Mesothelial cell of epicardium (in vitro differentiated cells): ENCODE measurements around the gene JOSD2. TPM values are rescaled to one million over a fixed set of nuclear protein-coding genes. Genes with fewer than 3 reads are reported as not detected.

Experiments used
- DNase-seq, 2 experiments: peaks; one replicate each; pipeline ENCODE4 v3.0.0; 2021; ENCODE audit warnings: low spot score in 2 of 2; ENCODE audit not compliant: unreplicated experiment in 2 of 2
- H3K27ac Mint-ChIP-seq: 2 replicates; pipeline ENCODE4 v1.8.0; 2021; ENCODE audit warnings: mixed read lengths
- H3K27me3 Mint-ChIP-seq: 2 replicates; pipeline ENCODE4 v1.8.0; 2021; ENCODE audit warnings: low read depth, mixed read lengths
- H3K36me3 Mint-ChIP-seq: 2 replicates; pipeline ENCODE4 v1.8.0; 2021; ENCODE audit warnings: mixed read lengths
- H3K4me1 Mint-ChIP-seq: 2 replicates; pipeline ENCODE4 v1.8.0; 2021; ENCODE audit warnings: mixed read lengths
- H3K4me3 Mint-ChIP-seq: 2 replicates; pipeline ENCODE4 v1.8.0; 2021; ENCODE audit warnings: mild to moderate bottlenecking, moderate library complexity, mixed read lengths
- H3K9me3 Mint-ChIP-seq: 2 replicates; pipeline ENCODE4 v1.8.0; 2021; ENCODE audit warnings: mixed read lengths
- CTCF ChIP-seq: fragments of 200-600 bp; sonication (generic); IDR thresholded peaks from one replicate; pipeline ENCODE4 v1.5.0; 2021; ENCODE audit warnings: antibody characterized with exemption; ENCODE audit not compliant: unreplicated experiment
- total RNA-seq: library from RNA; stranded (reverse); gene quantifications from 3 replicates; pipeline ENCODE4 v1.2.1, GENCODE V29; 2021

The JOSD2 gene
- total RNA-seq, 1 donor from 2014 or later = 17.5 TPM

GRCh38 chr19:50549059-50549926 is 38.3 kb upstream of the JOSD2 start:
- Mint-ChIP-seq H3K4me3 (no peak overlapping the region), H3K27ac (no peak overlapping the region), H3K27me3 (peaks cover 67% of the 10 kb centered on the region), H3K9me3 (no peaks in the 10 kb centered on the region), H3K4me1 (peaks cover 10% of the 10 kb centered on the region), H3K36me3 (no peaks in the 10 kb centered on the region)
- TF ChIP-seq CTCF = no peak
- no peak for DNase-seq

GRCh38 chr19:50548191-50549058 is 37.4 kb upstream of the JOSD2 start:
- no peak for TF ChIP-seq CTCF
- H3K27me3 Mint-ChIP-seq = peaks cover 60% of the 10 kb centered on the region
- no peaks in the 10 kb centered on the region for H3K9me3 Mint-ChIP-seq
- peaks cover 10% of the 10 kb centered on the region for H3K4me1 Mint-ChIP-seq
- no peak overlapping the region for H3K27ac Mint-ChIP-seq
- DNase-seq = no peak
- H3K4me3 Mint-ChIP-seq = no peak overlapping the region
- H3K36me3 Mint-ChIP-seq = no peaks in the 10 kb centered on the region

- H3K4me3 Mint-ChIP-seq = no peak overlapping the region
- no peak for TF ChIP-seq CTCF
- DNase-seq = no peak
- peaks cover 51% of the 10 kb centered on the region for H3K27me3 Mint-ChIP-seq
- H3K36me3 Mint-ChIP-seq = no peaks in the 10 kb centered on the region
- peaks cover 10% of the 10 kb centered on the region for H3K4me1 Mint-ChIP-seq
- no peaks in the 10 kb centered on the region for H3K9me3 Mint-ChIP-seq
- H3K27ac Mint-ChIP-seq = no peak overlapping the region
These were observed 36.6 kb upstream of the JOSD2 start for GRCh38 chr19:50547385-50548190.

GRCh38 chr19:50546527-50547221 is 35.7 kb upstream of the JOSD2 start:
- Mint-ChIP-seq H3K4me1 (peaks cover 5% of the 10 kb centered on the region), H3K4me3 (no peak overlapping the region), H3K9me3 (no peaks in the 10 kb centered on the region), H3K27ac (no peak overlapping the region), H3K36me3 (no peaks in the 10 kb centered on the region), H3K27me3 (peaks cover 43% of the 10 kb centered on the region)
- DNase-seq = no peak
- TF ChIP-seq CTCF = no peak

- no peaks in the 10 kb centered on the region for H3K4me1 Mint-ChIP-seq
- no peak for DNase-seq
- H3K4me3 Mint-ChIP-seq = no peak overlapping the region
- no peaks in the 10 kb centered on the region for H3K36me3 Mint-ChIP-seq
- TF ChIP-seq CTCF = no peak
- H3K27ac Mint-ChIP-seq = no peak overlapping the region
- no peaks in the 10 kb centered on the region for H3K9me3 Mint-ChIP-seq
- H3K27me3 Mint-ChIP-seq = peaks cover 18% of the 10 kb centered on the region
These were observed 32.0 kb upstream of the JOSD2 start for GRCh38 chr19:50542943-50543342.
